Superior temporal gyrus (tissue), 1 donor: ENCODE measurements around the gene LY6G6D.

Source experiments
- DNase-seq: peaks from one replicate; pipeline ENCODE4 v3.0.0-alpha.2; 2016; ENCODE audit errors: extremely low spot score

The LY6G6D gene

GRCh38 chr6:31719001-31719400 is 3.9 kb downstream of the LY6G6D start:
- DNase-seq = no peak

- no peak for DNase-seq
These were observed 5.1 kb downstream of the LY6G6D start for GRCh38 chr6:31720196-31720770.

- DNase-seq = no peak
These were observed 6.3 kb downstream of the LY6G6D start, which contains the start of gene LY6G6C for GRCh38 chr6:31721351-31722020. Gene LY6G6C (minus strand): TSS chr6:31721746. CDS start chr6:31721679, 67 bp downstream.

- DNase-seq = no peak
These were observed 7.0 kb downstream of the LY6G6D start for GRCh38 chr6:31722173-31722572.

- DNase-seq = no peak
These were observed 8.3 kb downstream of the LY6G6D start, which contains the start of gene MPIG6B for GRCh38 chr6:31723245-31723979. Gene MPIG6B (plus strand): TSS chr6:31723373. CDS start chr6:31723384, 11 bp downstream.

GRCh38 chr6:31723980-31724691 is 9.0 kb downstream of the LY6G6D start:
- DNase-seq = no peak

- DNase-seq = no peak
These were observed 10.6 kb downstream of the LY6G6D start for GRCh38 chr6:31725502-31726350.

GRCh38 chr6:31727034-31727716 is 12.0 kb downstream of the LY6G6D start:
- no peak for DNase-seq

- DNase-seq = no peak
These were observed 12.8 kb downstream of the LY6G6D start for GRCh38 chr6:31727717-31728671.

GRCh38 chr6:31728767-31729514 is 13.8 kb downstream of the LY6G6D start, which contains the start of gene DDAH2:
Gene DDAH2 (minus strand): TSS chr6:31729299. CDS start chr6:31729161, 138 bp downstream.
- DNase-seq = no peak

- peak; percentile 79 for DNase-seq
These were observed 14.4 kb downstream of the LY6G6D start for GRCh38 chr6:31729515-31729978.

- DNase-seq = peak; percentile 64
These were observed 15.0 kb downstream of the LY6G6D start for GRCh38 chr6:31729979-31730630.

- DNase-seq = no peak
These were observed 15.5 kb downstream of the LY6G6D start for GRCh38 chr6:31730631-31731086.

GRCh38 chr6:31732029-31732428 is 16.9 kb downstream of the LY6G6D start:
- no peak for DNase-seq

- DNase-seq = no peak
These were observed 18.6 kb downstream of the LY6G6D start for GRCh38 chr6:31733734-31734133.

- DNase-seq = no peak
These were observed 19.2 kb downstream of the LY6G6D start for GRCh38 chr6:31734247-31734820.

GRCh38 chr6:31734821-31735406 is 19.8 kb downstream of the LY6G6D start:
- no peak for DNase-seq
